HG02852 (cell line): ENCODE measurements around the gene ANKRD27.

Source experiments
- ATAC-seq: cut with Tn5 transposase; IDR thresholded peaks from one replicate; pipeline ENCODE4 v1.9.1; 2021; ENCODE audit warnings: mild to moderate bottlenecking, moderate library complexity; ENCODE audit not compliant: unreplicated experiment

The ANKRD27 gene

DNA sequence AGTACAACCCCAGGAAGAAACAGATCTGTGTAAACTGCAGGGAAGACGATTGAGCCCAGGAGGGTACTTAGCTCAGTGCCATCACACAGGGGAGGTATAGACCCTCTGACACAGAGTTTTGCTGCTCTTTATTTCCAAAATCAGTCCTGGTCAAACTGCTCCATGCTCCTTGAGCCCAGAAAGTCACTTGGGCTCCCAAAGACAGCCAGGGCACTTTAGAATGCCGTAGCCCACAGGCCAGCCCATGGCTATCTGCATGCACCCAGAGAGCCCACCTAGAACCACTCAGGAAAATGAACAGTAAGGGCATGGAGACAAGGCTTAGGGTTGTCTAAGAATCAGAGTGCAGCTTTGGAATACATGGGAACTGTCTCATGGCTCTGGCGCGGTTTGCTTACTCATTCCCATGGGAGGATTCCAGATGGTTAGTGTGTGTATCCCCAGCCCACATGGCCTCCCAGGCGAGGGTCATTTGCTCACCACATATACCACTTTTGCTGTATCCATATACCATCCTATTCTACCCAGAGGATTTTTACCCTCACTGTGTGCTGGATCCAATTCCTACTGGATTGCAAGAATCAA is 108.6 kb downstream of the ANKRD27 start:
- ATAC-seq: no peak

DNA sequence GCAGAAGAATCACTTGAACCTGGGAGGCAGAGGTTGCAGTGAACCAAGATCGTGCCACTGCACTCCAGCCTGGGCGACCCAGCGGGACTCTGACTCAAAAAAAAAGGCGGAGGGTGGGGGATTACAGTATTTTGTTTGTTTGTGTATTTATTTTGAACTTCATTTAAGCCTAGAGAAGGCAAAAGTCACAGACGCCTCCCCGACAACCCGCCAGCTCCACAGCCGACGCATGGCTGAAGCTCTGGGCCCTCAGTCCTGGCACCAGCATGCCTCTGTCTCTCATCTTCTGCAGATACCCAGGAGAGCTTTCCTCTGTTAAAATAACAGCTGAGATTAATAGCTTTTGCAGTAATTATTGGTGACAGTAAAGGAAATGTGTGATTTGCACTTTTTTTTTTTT is 111.2 kb downstream of the ANKRD27 start:
- ATAC-seq: no peak

- no peak for ATAC-seq
These were observed 116.3 kb downstream of the ANKRD27 start for GRCh38 chr19:32558607-32559228.

DNA sequence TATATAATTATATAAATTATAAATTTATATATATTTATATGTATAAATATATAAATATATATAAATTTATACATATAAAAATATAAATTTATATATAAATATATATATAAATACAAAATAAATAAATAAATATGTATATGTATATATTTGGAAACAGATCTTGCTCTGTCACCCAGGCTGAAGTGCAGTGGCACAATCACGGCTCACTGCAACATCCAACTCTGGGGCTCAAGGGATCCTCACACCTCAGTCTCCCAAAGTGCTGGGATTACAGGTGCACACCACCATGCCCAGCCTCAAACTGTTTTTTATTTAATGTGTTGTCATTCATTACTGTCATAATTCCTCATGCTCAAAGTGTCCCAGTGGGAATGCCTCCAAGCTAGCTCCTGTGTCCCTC is 119.2 kb downstream of the ANKRD27 start:
- no peak for ATAC-seq

DNA sequence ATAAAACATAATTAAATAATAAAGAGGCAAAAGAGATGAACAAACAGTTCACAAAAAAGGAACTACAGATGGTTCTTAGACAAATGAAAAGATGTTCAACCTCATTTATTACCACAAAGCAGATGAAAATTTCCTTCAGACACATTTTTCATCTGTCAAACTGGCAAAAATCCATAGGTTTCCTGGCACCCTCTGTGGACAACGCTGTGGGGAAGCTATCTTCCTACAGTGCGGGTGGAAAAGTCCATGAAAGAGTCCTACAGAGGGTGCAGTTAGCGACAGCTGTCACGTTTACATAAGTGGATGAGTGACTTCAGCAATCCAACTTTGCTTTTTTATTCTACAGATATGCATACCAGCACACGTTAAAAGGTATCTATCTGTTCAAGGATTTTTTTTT is 124.3 kb downstream of the ANKRD27 start:
- ATAC-seq: no peak
